GM21367 (cell line): ENCODE measurements around the gene BRCA1.
"Not testable (repeated sequence)": the region's sequence is repeated elsewhere in the genome, so short reads cannot be mapped to it uniquely, and the experiment has no call there.

Source experiments
- ATAC-seq: cut with Tn5 transposase; IDR thresholded peaks from one replicate; pipeline ENCODE4 v1.9.1; 2021; ENCODE audit not compliant: unreplicated experiment

The BRCA1 gene

GRCh38 chr17:43134774-43135453 is 9.8 kb upstream of the BRCA1 start:
- no peak for ATAC-seq

- not testable (repeated sequence) for ATAC-seq
These were observed 8.3 kb upstream of the BRCA1 start for GRCh38 chr17:43133439-43133838.

GRCh38 chr17:43132117-43132516 is 7.0 kb upstream of the BRCA1 start:
- ATAC-seq: no peak

- ATAC-seq: no peak
These were observed 4.5 kb upstream of the BRCA1 start for GRCh38 chr17:43129671-43130010.

GRCh38 chr17:43127333-43127876 is 2.2 kb upstream of the BRCA1 start:
- not testable (repeated sequence) for ATAC-seq

GRCh38 chr17:43126911-43127290 is 1.7 kb upstream of the BRCA1 start:
- ATAC-seq: no peak

- ATAC-seq: no peak
These were observed 1.1 kb upstream of the BRCA1 start for GRCh38 chr17:43125967-43126910.

GRCh38 chr17:43118679-43119615 is 6.2 kb downstream of the BRCA1 start:
- no peak for ATAC-seq

GRCh38 chr17:43114151-43114552 is 11.0 kb downstream of the BRCA1 start:
- ATAC-seq: no peak

GRCh38 chr17:43106552-43106951 is 18.6 kb downstream of the BRCA1 start:
- no peak for ATAC-seq

GRCh38 chr17:43105146-43105545 is 20.0 kb downstream of the BRCA1 start:
- ATAC-seq: no peak

GRCh38 chr17:43104665-43105064 is 20.5 kb downstream of the BRCA1 start:
- ATAC-seq: no peak

GRCh38 chr17:43095364-43095763 is 29.8 kb downstream of the BRCA1 start:
- not testable (repeated sequence) for ATAC-seq

GRCh38 chr17:43094129-43094835 is 30.9 kb downstream of the BRCA1 start:
- ATAC-seq: no peak

GRCh38 chr17:43092901-43093300 is 32.3 kb downstream of the BRCA1 start:
- ATAC-seq: no peak

GRCh38 chr17:43090022-43090421 is 35.1 kb downstream of the BRCA1 start:
- no peak for ATAC-seq

GRCh38 chr17:43085474-43085873 is 39.7 kb downstream of the BRCA1 start:
- ATAC-seq: no peak

- ATAC-seq: no peak
These were observed 45.4 kb downstream of the BRCA1 start for GRCh38 chr17:43079641-43080302.

GRCh38 chr17:43074869-43075268 is 50.3 kb downstream of the BRCA1 start:
- ATAC-seq: no peak

GRCh38 chr17:43070872-43071271 is 54.3 kb downstream of the BRCA1 start:
- ATAC-seq: no peak
